Activated T-cell treated with anti-CD3 and anti-CD28 coated beads for 4 hours (primary cell): ENCODE results near the gene TECTB.

Experiments used
- DNase-seq: peaks from one replicate; pipeline ENCODE4 v3.0.0-alpha.2; 2020

TECTB gene

DNA sequence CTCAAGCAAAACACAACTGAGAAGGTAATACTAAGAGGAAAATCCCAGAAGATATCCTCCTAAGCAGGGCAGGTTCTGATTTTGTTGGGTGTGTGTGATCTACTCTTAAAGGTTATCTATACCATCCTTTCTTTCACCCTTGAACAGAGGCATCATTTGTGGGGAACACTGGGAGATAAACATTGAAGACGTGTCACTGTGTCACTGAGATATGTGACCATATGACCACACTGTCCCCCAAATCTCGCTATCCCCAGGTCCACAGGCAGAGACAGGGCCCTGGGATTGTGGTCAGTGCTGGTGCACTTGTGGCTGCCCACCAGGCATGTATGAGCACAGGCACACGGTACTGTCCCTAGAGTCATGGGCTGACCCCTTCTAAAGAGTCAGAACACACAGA, 30.0 kb downstream of the TECTB start:
- DNase-seq = no peak

DNA sequence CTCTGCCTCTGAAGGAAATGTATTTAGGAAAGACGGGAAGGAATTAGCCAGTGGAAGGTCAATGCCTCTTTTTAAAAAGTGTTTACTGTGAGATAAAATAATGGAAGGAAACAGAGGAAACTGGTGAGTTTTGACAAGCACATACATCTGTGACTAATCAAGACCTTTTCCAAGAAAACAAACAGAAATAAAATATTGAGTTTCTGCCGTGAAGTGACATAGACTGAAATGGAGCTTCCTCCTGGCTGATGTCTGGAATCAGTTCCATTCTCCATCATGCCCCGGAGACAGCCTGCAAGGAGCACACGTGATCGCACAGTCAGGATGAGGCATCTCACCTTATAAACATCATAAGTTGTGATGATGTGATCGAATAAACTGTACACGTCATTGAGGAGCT, 30.7 kb downstream of the TECTB start:
- DNase-seq = no peak

GRCh38 chr10:112314822-112315474, 31.7 kb downstream of the TECTB start:
- DNase-seq = peak; percentile 65

GRCh38 chr10:112327678-112328077, 44.5 kb downstream of the TECTB start:
- DNase-seq = no peak

- no peak for DNase-seq
These were observed 47.0 kb downstream of the TECTB start for GRCh38 chr10:112330162-112330561.

DNA sequence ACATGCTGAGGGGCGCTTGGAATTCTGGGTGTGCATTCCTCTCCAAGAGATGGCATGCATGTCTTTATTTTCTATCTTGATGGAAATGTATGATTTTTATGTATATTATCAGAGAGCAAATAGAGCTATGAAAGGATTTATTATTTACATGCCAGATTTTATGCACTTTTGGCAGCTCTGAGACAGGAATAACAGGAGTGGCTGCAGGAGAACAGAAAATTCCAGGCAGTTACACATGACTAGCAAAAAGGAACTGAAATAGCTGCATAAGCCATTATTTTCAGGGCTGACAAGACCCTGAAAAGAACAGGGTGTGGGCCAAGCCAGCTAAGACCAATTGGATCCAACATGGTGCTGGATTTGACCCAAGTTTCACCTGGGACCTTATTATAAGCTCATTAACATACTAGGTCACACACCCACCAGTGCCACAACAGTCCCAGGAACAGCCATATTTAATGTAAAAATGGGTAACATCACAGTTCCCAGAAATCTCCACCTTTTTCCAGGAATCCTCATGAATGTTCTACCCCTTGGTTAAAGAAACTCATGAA, 47.5 kb downstream of the TECTB start:
- DNase-seq = no peak

GRCh38 chr10:112332022-112332421, 48.8 kb downstream of the TECTB start:
- DNase-seq = no peak

GRCh38 chr10:112332509-112333228, 49.5 kb downstream of the TECTB start:
- no peak for DNase-seq

DNA sequence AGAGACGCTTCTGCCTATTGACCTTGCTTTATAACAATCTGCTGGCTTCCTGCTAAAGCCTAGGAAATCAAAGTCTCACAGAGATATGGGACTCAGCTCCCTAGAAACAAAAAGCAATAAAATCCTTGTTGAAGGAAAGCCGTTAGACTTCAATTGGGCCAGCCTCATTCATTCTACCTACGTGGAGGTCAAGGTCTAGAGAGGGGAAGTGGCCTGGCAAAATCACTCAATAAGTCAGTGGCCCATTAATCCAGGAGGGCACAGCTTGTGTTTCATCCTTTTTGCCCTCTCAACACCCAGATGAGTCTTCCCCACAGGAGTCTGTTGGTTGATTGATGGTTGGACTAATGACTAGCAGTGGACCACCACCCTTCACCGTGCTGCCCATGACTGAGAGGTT, 50.3 kb downstream of the TECTB start:
- DNase-seq = no peak

DNA sequence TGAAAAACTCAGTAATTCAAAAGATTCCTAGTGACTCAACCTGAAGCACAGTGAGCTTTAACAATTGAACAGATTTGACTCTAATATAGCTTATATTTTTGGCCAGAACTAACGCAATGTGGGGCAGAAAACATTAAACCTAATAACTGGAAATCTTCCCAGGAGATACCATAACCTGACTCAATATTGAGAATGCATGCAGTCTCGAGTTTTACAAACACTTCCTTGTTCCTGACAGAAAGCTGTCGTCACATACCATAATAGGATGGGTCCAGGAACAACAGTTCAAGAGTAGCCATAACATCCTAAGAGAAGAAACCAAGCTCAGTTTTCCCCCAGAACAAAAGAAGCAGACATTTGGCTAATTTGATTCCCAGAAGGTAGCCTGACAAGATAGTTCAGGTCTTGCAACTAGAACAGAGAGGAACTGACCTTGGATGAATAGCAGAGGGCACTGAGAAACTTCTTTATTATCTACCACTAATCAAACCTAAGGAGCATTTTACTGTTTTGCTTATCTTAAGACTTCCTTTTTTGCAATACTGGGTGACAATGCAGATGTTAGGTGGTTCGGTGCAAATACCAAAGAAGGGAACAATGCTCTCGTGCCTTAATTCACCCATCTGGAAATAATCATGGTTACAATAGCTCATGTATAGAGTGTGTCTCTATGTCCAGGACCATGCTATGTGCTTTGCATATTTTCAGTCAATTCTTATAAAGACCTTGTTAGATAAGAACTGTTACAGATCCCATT, 52.1 kb downstream of the TECTB start:
- DNase-seq = no peak

DNA sequence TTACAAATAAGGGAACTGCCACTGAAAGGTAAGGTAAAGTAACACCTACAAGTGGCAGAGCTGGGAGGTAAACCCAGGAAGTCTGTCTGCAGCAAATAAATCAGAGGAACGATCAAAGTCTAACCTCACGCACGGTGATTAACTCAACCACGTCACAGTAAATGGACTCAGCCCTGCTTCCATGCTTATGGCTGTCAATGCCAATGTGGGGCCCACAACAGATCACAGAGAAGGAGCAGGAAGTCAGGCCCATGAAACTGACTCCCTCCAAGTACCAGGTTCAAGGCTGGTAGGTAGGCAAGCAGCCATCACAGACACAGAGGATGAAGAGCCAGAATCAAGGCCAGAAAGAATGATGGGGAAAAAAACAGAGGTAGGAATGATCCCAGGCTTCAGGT, 52.7 kb downstream of the TECTB start:
- no peak for DNase-seq

- DNase-seq = no peak
These were observed 53.5 kb downstream of the TECTB start for GRCh38 chr10:112336556-112337201.

- DNase-seq = no peak
These were observed 55.8 kb downstream of the TECTB start for GRCh38 chr10:112338957-112339356.

- no peak for DNase-seq
These were observed 57.4 kb downstream of the TECTB start for GRCh38 chr10:112340601-112341000.

- no peak for DNase-seq
These were observed 60.0 kb downstream of the TECTB start for GRCh38 chr10:112343056-112343806.

DNA sequence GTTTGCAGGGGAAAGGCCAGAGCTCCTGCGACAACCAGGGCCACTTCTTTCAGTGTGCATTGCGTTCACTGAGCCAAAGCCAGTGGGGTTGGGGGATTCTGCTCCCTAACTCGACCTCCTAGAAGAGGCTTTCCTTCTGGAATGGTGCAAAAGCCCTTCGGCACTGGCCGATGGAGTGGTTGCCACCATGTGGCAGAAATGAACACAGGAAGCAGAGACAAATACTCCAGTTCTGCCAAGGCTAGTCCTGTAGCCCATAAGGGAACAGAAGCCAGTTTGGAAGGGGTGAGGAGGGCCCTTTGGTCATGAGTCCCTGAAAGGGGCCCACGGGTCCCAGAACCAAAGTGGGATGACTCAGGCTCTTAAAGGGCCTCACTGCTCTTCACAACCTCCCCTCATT, 61.1 kb downstream of the TECTB start:
- DNase-seq = no peak

DNA sequence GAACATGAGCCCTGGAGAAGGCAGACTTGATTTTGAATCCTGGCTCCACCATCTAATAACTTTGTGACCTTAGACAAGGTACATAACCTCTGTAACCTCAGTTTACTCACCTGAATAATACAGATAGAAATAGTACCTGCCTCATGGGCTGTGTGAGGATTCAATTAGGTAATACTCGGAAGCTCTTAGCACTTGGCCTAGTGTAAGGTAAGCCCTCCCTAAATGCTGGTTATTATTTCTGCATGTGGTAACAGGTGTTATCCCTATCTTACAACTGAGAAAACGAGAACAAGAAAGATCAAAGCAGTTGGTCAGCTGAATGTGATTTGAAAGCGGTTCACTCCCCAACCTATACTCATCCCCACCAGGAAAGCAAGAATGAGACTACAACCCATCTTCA, 62.0 kb downstream of the TECTB start:
- DNase-seq = no peak

GRCh38 chr10:112345743-112346142, 62.5 kb downstream of the TECTB start:
- DNase-seq = no peak

DNA sequence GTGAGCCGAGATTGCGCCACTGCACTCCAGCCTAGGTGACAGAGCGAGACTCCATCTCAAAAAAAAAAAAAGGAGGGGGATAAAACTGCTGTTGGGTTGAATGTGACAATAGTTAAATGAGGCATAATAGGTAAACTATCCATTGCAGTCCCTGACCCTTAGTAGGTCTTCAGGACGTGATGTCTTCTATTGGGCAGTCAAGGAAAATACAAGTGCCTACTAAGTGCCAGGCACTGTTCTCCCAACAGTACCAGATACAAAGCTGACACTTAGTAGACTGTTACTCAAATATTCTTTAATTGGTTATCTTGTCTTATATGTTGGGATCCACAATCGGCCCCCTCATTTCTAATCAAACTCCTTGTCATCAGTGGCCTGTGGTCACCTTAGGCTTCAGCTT, 63.6 kb downstream of the TECTB start:
- DNase-seq = no peak

GRCh38 chr10:112347709-112348671, 64.8 kb downstream of the TECTB start:
- DNase-seq = no peak

GRCh38 chr10:112348759-112349158, 65.6 kb downstream of the TECTB start:
- DNase-seq = no peak
